GM19023 (cell line): Measurements from ENCODE around the gene TDRD6.
"Not testable (repeated sequence)": the region's sequence is repeated elsewhere in the genome, so short reads cannot be mapped to it uniquely, and the experiment has no call there.

Source experiments
- ATAC-seq: cut with Tn5 transposase; IDR thresholded peaks from one replicate; pipeline ENCODE4 v1.9.1; 2021; ENCODE audit warnings: mild to moderate bottlenecking, moderate library complexity; ENCODE audit not compliant: unreplicated experiment

The TDRD6 gene

GRCh38 chr6:46736906-46737305 is 49.2 kb downstream of the TDRD6 start:
- ATAC-seq, result no peak

GRCh38 chr6:46741482-46741881 is 53.8 kb downstream of the TDRD6 start:
- no peak for ATAC-seq

- ATAC-seq, result no peak
Observed at GRCh38 chr6:46741910-46742309, 54.2 kb downstream of the TDRD6 start.

- no peak for ATAC-seq
Observed at GRCh38 chr6:46743425-46744158, 55.9 kb downstream of the TDRD6 start.

GRCh38 chr6:46744159-46744725 is 56.6 kb downstream of the TDRD6 start:
- ATAC-seq, result not testable (repeated sequence)

- no peak for ATAC-seq
Observed at GRCh38 chr6:46745973-46746372, 58.3 kb downstream of the TDRD6 start.

- ATAC-seq, result no peak
Observed at GRCh38 chr6:46746696-46747095, 59.0 kb downstream of the TDRD6 start, which contains the start of gene ANKRD66. Gene ANKRD66 (plus strand): TSS chr6:46746933. CDS start chr6:46751949, 5,016 bp downstream.

- ATAC-seq, result no peak
Observed at GRCh38 chr6:46748940-46749503, 61.3 kb downstream of the TDRD6 start.

- ATAC-seq, result no peak
Observed at GRCh38 chr6:46749731-46750130, 62.0 kb downstream of the TDRD6 start.

GRCh38 chr6:46751658-46752057 is 64.0 kb downstream of the TDRD6 start:
- ATAC-seq, result no peak
